CD4-positive, alpha-beta T cell treated with Interleukin-6 at 100 ng/mL for 8 hours (primary cell): ENCODE measurements around the gene SNX21.
A peak's percentile ranks its signal among the peaks of the same experiment; 100 is the strongest.

Experiments used
- DNase-seq: peaks from one replicate; pipeline ENCODE4 v3.0.0-alpha.2; 2020; ENCODE audit warnings: mixed read lengths, low spot score

SNX21 gene

DNA sequence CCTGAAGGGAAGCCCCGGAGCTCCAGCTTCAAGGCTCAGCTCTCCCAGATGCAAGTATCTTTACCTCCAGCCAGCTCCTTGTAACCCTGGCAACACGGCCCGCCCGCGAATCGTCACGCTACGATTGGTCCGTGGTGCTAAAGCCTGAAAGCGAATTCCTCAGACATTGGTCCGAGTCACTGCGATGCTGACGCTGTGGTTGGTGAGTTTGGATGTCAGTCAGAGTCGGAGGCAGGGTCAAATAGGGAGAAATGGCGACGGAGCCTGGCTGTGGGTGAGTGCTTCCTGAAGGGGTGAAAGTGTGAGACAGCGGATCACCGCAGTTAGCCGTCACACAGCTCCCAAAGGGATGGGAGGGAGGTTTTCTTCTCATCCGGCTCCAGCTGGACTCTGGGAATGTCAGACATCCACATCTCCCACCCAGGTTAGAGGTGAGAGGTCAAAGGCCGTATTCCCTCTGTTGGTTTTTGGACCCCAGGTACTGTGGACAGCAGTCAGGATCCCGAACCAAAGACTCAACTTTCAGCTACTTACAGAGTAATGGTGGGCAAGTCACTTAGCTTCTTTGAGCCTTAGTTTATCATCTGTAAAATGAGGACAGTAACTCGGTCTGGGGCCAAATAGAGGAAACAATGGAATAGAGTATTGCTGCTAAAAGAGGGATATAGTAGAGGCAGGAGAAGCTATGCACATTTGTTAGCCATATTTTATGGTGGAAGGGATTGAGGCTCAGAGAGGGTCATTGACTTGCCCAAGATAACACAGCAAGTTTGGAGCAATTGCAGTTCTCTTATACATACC is 47.6 kb downstream of the SNX21 start, which contains the start of gene ZSWIM1:
ZSWIM1 (plus strand) TSS at position 240 of the 801 bp plus-strand sequence. CDS start 1,366 bp downstream, outside the sequence.
- DNase-seq: peak; percentile 98

GRCh38 chr20:45882469-45883099 is 49.0 kb downstream of the SNX21 start:
- no peak for DNase-seq

DNA sequence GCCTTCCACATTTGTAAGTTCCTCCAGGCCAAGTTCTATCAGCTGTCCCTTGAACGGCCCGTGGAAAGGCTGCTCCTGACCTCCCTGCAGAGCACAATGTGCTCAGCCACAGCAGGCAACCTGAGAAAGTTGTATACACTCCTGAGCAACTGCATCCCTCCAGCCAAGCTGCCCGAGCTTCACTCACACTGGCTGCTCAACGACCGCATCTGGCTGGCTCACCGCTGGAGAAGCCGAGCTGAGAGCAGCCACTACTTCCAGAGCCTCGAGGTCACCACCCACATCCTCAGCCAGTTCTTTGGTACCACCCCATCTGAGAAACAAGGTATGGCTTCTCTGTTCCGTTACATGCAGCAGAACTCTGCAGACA is 49.5 kb downstream of the SNX21 start:
- DNase-seq: no peak

DNA sequence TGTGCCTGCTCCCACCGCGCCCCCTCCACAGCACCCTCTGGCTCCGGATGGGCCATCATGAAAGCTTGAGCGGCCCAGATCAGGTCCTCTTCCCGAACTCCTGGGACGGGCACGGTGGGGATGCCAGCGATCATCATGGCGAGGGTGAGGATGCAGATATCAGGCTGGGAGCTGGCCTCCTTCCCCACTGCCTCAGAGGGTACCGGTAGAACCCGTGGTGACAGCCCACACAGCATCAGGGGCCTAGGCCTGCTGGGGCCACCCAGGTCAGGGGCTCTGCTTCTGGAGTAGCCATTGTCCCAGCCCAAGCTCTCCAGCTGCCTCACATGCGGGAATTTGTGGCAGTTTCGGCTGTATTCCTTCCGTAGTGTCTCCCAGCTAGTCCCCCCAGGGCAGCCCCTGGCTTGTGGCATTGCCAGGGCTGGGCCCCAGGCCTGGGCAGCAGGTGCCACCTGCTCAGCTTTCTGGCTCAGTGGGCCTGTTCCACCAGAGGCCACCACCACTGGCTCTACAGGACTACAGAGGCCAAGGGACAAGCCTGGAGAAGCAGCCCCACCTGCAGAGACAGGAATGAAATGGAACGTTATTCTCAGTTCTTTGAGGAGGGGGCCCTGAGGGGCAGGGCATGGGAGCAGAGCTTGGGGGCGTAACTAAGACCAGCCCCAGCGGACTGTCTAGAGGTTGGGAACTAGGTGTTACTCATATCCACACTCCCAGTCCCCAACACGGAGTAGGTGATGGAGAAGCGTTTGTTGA is 53.2 kb downstream of the SNX21 start:
- DNase-seq: no peak

DNA sequence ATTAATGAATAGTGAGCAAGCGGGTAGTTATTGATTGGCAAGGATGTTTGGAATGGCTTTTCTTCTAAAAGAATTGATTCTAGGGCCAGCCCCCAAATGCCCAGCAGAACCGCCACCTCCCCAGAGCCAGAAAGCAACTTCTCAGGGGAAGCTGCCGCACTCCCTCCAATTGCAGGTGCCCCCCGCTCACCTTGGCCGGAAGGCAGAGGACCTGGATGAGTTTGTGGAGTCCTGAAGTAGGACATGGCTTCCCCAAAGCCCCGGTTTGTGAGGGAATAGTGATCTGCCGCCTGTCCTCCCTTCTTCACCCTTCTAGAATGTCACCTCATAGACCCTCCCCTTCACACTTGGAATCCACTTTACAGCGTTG is 53.7 kb downstream of the SNX21 start, which contains the start of gene SPATA25:
SPATA25 (minus strand) TSS at position 277 of the 370 bp plus-strand sequence; CDS start at position 245, 32 bp downstream.
- no peak for DNase-seq

- DNase-seq: no peak
Measured at GRCh38 chr20:45888681-45889080, 55.1 kb downstream of the SNX21 start.

- peak; percentile 25 for DNase-seq
Measured at GRCh38 chr20:45890077-45890984, 56.7 kb downstream of the SNX21 start.

GRCh38 chr20:45890985-45891983 is 57.7 kb downstream of the SNX21 start, which contains the start of the genes CTSA and NEURL2:
Gene CTSA, plus strand, starts transcription at chr20:45891335. Its CDS starts 234 bp downstream, at chr20:45891569.
Gene NEURL2, minus strand, starts transcription at chr20:45891208. Its CDS starts 217 bp downstream, at chr20:45890991.
- peak; percentile 81 for DNase-seq

- DNase-seq: no peak
Measured at GRCh38 chr20:45892049-45892825, 58.6 kb downstream of the SNX21 start.
